GM23338 (cell line): ENCODE results near the gene DNAI1. TPM values are rescaled to one million over a fixed set of nuclear protein-coding genes. Genes with fewer than 3 reads are reported as not detected.

Experiments
- ATAC-seq: fragments of 200-7000 bp; cut with Tn5 transposase; 3 replicates; pipeline ENCODE4 v1.9.1; 2020
- DNase-seq: peaks from one replicate; pipeline ENCODE4 v3.0.0-alpha.2; 2015; ENCODE audit warnings: low spot score
- H2AFZ ChIP-seq: fragments of 200-600 bp; sonication (generic); 2 replicates; pipeline ENCODE4 v1.8.0; 2016; ENCODE audit warnings: antibody characterized with exemption, mild to moderate bottlenecking, moderate library complexity
- H3F3A ChIP-seq: fragments of 200-600 bp; sonication (generic); replicated peaks from 2 replicates; pipeline ENCODE4 v1.8.0; 2017; ENCODE audit warnings: antibody characterized with exemption, mixed run types, low read depth
- H3K27ac ChIP-seq: fragments of 200-600 bp; sonication (generic); 2 replicates; pipeline ENCODE4 v1.6.1; 2016; ENCODE audit warnings: low read depth
- H3K27me3 ChIP-seq: fragments of 200-600 bp; sonication (generic); 2 replicates; pipeline ENCODE4 v1.8.0; 2016; ENCODE audit warnings: mild to moderate bottlenecking, mixed run types, moderate library complexity; ENCODE audit not compliant: insufficient read depth
- H3K36me3 ChIP-seq: fragments of 200-600 bp; sonication (generic); 2 replicates; pipeline ENCODE4 v1.8.0; 2016; ENCODE audit warnings: mild to moderate bottlenecking; ENCODE audit not compliant: insufficient read depth
- H3K4me1 ChIP-seq: fragments of 200-600 bp; sonication (generic); 2 replicates; pipeline ENCODE4 v1.8.0; 2016; ENCODE audit warnings: mild to moderate bottlenecking, moderate library complexity; ENCODE audit not compliant: insufficient read depth
- H3K4me2 ChIP-seq: fragments of 200-600 bp; sonication (generic); 2 replicates; pipeline ENCODE4 v1.7.1; 2017; ENCODE audit warnings: mixed run types
- H3K4me3 ChIP-seq: fragments of 200-600 bp; sonication (generic); 2 replicates; pipeline ENCODE4 v1.6.1; 2016; ENCODE audit warnings: mixed run types
- H3K79me2 ChIP-seq: fragments of 200-600 bp; sonication (generic); replicated peaks from 2 replicates; pipeline ENCODE4 v1.8.0; 2017; ENCODE audit warnings: mild to moderate bottlenecking; ENCODE audit not compliant: insufficient read depth
- H3K9me2 ChIP-seq: fragments of 200-600 bp; sonication (generic); 2 replicates; pipeline ENCODE4 v1.8.0; 2017; ENCODE audit not compliant: insufficient read depth
- H4K20me1 ChIP-seq: fragments of 200-600 bp; sonication (generic); replicated peaks from 2 replicates; pipeline ENCODE4 v1.8.0; 2017; ENCODE audit warnings: mild to moderate bottlenecking; ENCODE audit not compliant: insufficient read depth
- H3K27ac Mint-ChIP-seq: 2 replicates; pipeline ENCODE4 v1.8.0; 2020; ENCODE audit warnings: inconsistent platforms, mild to moderate bottlenecking, moderate library complexity, mixed read lengths
- H3K27me3 Mint-ChIP-seq: 3 replicates; pipeline ENCODE4 v1.8.0; 2022; ENCODE audit warnings: low read depth, mild to moderate bottlenecking, moderate library complexity, mixed read lengths, inconsistent platforms; ENCODE audit not compliant: insufficient read depth, poor library complexity
- H3K36me3 Mint-ChIP-seq: 3 replicates; pipeline ENCODE4 v1.8.0; 2021; ENCODE audit warnings: low read depth, mild to moderate bottlenecking, inconsistent platforms, moderate library complexity, mixed read lengths
- H3K4me1 Mint-ChIP-seq: 3 replicates; pipeline ENCODE4 v1.8.0; 2020; ENCODE audit warnings: mild to moderate bottlenecking, inconsistent platforms, mixed read lengths
- H3K4me3 Mint-ChIP-seq: 3 replicates; pipeline ENCODE4 v1.8.0; 2021; ENCODE audit warnings: moderate library complexity, mild to moderate bottlenecking, inconsistent platforms, mixed read lengths
- H3K9me3 Mint-ChIP-seq: 3 replicates; pipeline ENCODE4 v1.8.0; 2020; ENCODE audit warnings: moderate library complexity, mild to moderate bottlenecking, inconsistent platforms, mixed read lengths
- CREB1 ChIP-seq: fragments of 250-450 bp; sonication (Bioruptor Pico); IDR thresholded peaks from 2 replicates; pipeline ENCODE4 v1.5.0; 2020; ENCODE audit warnings: low read depth, mild to moderate bottlenecking, moderate library complexity
- CTCF ChIP-seq, 2 experiments: fragments of 200-600 bp in 1 of 2; sonication (generic) in 1 of 2; conservative IDR thresholded peaks; 2 replicates each; pipeline versions ENCODE4 v1.5.1 to v1.6.1; 2016 to 2017; ENCODE audit warnings: antibody characterized with exemption in 2 of 2, low read depth in 2 of 2, mild to moderate bottlenecking in 2 of 2, moderate library complexity in 1 of 2
- ETS1 ChIP-seq: IDR thresholded peaks from 2 replicates; pipeline ENCODE4 v1.6.1; 2016; ENCODE audit warnings: antibody characterized with exemption
- EZH2 ChIP-seq: fragments of 200-600 bp; sonication (generic); IDR thresholded peaks from one replicate; pipeline ENCODE4 v1.8.0; 2017; ENCODE audit warnings: antibody characterized with exemption, mild to moderate bottlenecking, low read depth; ENCODE audit not compliant: unreplicated experiment
- EZH2phosphoT487 ChIP-seq: fragments of 200-600 bp; sonication (generic); IDR thresholded peaks from one replicate; pipeline ENCODE4 v1.8.1; 2018; ENCODE audit warnings: antibody characterized with exemption; ENCODE audit not compliant: unreplicated experiment
- JUNB ChIP-seq: IDR thresholded peaks from one replicate; pipeline ENCODE4 v1.6.1; 2016; ENCODE audit warnings: antibody characterized with exemption; ENCODE audit not compliant: unreplicated experiment
- NANOG ChIP-seq: IDR thresholded peaks from 2 replicates; pipeline ENCODE4 v1.6.1; 2016; ENCODE audit warnings: antibody characterized with exemption, borderline replicate concordance
- POLR2AphosphoS5 ChIP-seq: IDR thresholded peaks from 2 replicates; pipeline ENCODE4 v1.6.1; 2016; ENCODE audit warnings: antibody characterized with exemption, low read depth
- REST ChIP-seq: IDR thresholded peaks from one replicate; pipeline ENCODE4 v1.6.1; 2018; ENCODE audit warnings: antibody characterized with exemption; ENCODE audit not compliant: unreplicated experiment
- STAT1 ChIP-seq: IDR thresholded peaks from one replicate; pipeline ENCODE4 v1.6.1; 2016; ENCODE audit warnings: antibody characterized with exemption; ENCODE audit not compliant: unreplicated experiment
- ZNF114 ChIP-seq: fragments of 250-450 bp; sonication (Bioruptor Pico); IDR thresholded peaks from 2 replicates; pipeline ENCODE4 v1.5.0; 2020; ENCODE audit warnings: mild to moderate bottlenecking, moderate library complexity
- ZNF331 ChIP-seq: fragments of 250-450 bp; sonication (Bioruptor Pico); IDR thresholded peaks from 2 replicates; pipeline ENCODE4 v1.5.0; 2020; ENCODE audit warnings: low read depth, mild to moderate bottlenecking, moderate library complexity
- ZNF462 ChIP-seq: fragments of 250-450 bp; sonication (Bioruptor Pico); IDR thresholded peaks from 2 replicates; pipeline ENCODE4 v1.5.0; 2020; ENCODE audit warnings: mild to moderate bottlenecking, moderate library complexity
- polyA plus RNA-seq: library from polyadenylated mRNA; unstranded; fragments of >200 nt; fragmentation: Nextera tagmentation; extraction: Ambion mirVana; gene quantifications from 2 replicates; pipeline ENCODE4 v1.2.1, GENCODE V29; 2016
- total RNA-seq: library from RNA; depleted of rRNA; stranded (reverse); fragments of >200 nt; shearing (Covaris generic); gene quantifications from 2 replicates; pipeline ENCODE4 v1.2.3, GENCODE V29; 2014

DNAI1 gene
- total and polyA plus RNA-seq, 2 experiments from 2014 or later, result 1.0 to 1.1 TPM

- H3K9me3 Mint-ChIP-seq, result no peaks in the 10 kb centered on the region
- Histone ChIP-seq H3F3A (no peaks in the 10 kb centered on the region), H3K4me2 (no peak overlapping the region), H4K20me1 (no peaks in the 10 kb centered on the region), H3K27ac (no peak overlapping the region), H2AFZ (no peak overlapping the region), H3K79me2 (no peaks in the 10 kb centered on the region), H3K27me3 (no peaks in the 10 kb centered on the region), H3K4me1 (0 out of 2 replicates have a peak, but pooled peaks cover 6% of the 10 kb centered on the region), H3K36me3 (no peaks in the 10 kb centered on the region), H3K9me2 (no peaks in the 10 kb centered on the region), H3K4me3 (no peak overlapping the region)
- H3K27ac Mint-ChIP-seq, result no peak overlapping the region
- H3K4me3 Mint-ChIP-seq, result no peak overlapping the region
- DNase-seq (no peak), ATAC-seq (no peak)
- H3K4me1 Mint-ChIP-seq, result peaks cover 2% of the 10 kb centered on the region; the same call in 1 of the 3 replicates
- H3K36me3 Mint-ChIP-seq, result no peaks in the 10 kb centered on the region
- TF ChIP-seq STAT1 (no peak), POLR2AphosphoS5 (no peak), REST (no peak), JUNB (no peak), NANOG (no peak), EZH2phosphoT487 (no peak), ZNF114 (no peak), ZNF331 (CRISPR knock-in tag) (no peak), EZH2 (no peak), ZNF462 (CRISPR knock-in tag) (no peak), CTCF (conservative IDR thresholded peaks at IDR 0.05; ENCODE audit: low read depth in 2 of 2) (no peak), CREB1 (CRISPR knock-in tag) (no peak), ETS1 (no peak)
- peaks cover 6% of the 10 kb centered on the region for H3K27me3 Mint-ChIP-seq
Measured at GRCh38 chr9:34503406-34503805, 44.8 kb downstream of the DNAI1 start.
